MM.1S (cell line): ENCODE results near the gene FAM181B.

ENCODE experiments used
- CTCF ChIP-seq: fragments of 300-600 bp; sonication (generic); IDR thresholded peaks from 2 replicates; pipeline ENCODE4 v1.5.1; 2016; ENCODE audit warnings: antibody characterized with exemption, low read length, mixed read lengths
- EZH2 ChIP-seq: fragments of 300-600 bp; sonication (generic); optimal IDR thresholded peaks from 2 replicates; pipeline ENCODE3; 2017; ENCODE audit warnings: low read depth, mild to moderate bottlenecking, antibody characterized with exemption, low read length, mixed read lengths

- TF ChIP-seq CTCF (no peak), EZH2 (no peak)
Measured at GRCh38 chr11:82718821-82719220, 14.8 kb downstream of the FAM181B start.
